Fibroblast of skin of left biceps (primary cell): Measurements from ENCODE around the gene TRABD2B.

Experiments
- DNase-seq, 2 experiments: peaks; one replicate each; pipeline ENCODE4 v3.0.0-alpha.2; 2013; ENCODE audit warnings: low read depth in 2 of 2

TRABD2B gene

DNA sequence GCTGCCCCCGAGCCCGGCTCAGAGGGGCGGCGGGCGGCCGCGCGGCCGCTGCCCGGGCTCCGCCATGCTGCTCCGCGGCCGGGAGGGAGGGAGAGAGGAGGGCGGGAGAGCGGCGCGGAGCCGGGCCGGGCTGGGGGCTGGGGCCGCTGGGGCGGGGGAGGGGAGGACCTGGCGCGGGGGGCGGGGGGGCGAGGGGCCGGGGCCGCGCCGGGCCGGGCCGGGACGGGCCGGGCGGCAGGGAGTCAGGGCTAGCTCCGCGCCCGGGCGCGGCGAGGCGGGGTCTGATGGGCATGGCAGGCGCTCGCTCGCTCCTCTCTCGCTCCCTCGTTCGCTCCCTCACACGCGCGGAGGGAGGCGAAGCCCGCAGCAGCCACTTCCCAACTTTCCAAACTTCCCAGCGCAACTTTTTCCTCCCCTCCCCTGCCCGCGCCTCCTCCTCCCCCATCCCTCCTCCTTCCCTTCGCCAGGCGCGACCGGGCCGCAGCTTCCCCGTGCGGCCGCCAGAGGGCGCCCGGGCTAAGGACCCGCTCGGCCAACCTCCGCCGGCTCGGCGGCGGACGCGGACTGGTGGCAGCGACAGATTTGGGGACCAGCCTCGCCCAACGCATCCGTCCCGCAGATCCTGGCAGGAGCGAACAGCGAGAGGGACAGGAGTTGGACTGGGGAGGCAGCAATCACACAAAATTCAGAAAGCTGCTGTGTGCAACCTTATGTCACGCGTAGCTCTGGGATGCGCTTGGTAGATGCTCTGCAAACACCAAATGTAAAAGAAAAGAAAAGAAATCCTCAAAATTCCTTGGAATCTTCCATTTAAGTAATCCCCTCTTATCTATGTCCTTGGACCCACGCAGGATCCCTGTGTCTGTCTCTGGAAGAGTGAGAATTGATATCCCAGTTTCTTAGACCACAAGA lies at the start of gene TRABD2B:
Gene TRABD2B (minus strand): TSS at position 97 of the 912 bp plus-strand sequence.
- DNase-seq, result peak in 1 of 2 experiments; percentile 43

DNA sequence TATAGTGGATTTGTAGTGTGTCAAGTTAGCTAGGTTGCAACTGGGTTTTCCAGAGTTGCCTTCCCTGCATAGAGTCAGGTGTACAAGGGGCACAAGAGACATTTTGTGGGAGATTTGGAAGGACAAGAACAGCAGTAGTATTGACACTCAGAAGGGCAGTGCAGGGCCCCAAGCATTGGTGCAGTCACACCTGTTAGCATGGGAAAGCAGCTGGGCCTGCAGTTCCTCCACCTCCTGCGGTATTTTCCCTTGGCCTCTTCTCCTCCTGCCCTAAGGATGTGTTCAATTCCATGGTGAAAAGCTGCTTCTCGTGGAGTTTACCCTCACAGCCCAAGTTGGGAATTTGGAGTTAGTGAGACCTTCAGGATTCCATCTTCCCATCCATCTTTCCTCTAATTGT lies 47.1 kb upstream of the TRABD2B start:
- no peak for DNase-seq

DNA sequence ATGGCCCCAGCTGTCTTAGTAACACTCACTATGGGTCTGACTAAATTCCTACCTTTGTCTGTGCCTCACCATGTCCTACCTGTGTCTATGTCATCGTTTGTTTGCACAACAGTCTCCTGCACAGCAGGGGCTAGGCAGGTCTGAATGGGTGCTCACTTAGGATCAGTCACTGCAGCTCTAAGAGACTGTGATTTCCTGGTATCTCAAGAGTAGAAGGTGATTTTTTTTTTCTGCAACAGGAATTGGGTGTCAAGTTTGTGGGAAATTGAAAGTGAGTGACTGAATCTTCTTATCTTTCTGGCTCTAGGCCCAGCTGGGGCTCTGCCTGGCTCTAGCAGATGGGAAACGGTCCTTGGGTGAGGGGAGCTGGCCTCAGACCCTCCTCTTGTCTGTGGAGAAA lies 46.4 kb upstream of the TRABD2B start:
- no peak for DNase-seq

DNA sequence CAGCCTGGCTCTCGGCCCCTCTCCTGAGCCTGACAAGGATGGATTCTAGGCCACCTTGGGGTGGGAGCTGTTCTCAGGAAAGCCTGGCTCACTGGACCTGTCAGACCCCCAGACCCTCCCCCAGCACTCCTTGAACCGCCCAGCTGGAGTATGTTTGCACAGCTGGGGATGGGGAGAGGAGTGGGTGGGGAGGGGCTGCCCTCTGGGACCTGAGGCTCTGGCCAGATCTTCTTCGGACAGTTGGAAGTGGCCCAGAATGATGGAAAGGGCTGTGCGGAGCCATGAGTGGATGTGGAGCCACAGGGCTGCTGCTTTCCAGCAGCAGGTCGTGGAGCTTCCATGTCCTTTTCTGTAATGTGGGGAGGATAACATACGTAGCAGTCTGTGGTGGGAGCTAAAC lies 43.0 kb upstream of the TRABD2B start:
- DNase-seq, result no peak

DNA sequence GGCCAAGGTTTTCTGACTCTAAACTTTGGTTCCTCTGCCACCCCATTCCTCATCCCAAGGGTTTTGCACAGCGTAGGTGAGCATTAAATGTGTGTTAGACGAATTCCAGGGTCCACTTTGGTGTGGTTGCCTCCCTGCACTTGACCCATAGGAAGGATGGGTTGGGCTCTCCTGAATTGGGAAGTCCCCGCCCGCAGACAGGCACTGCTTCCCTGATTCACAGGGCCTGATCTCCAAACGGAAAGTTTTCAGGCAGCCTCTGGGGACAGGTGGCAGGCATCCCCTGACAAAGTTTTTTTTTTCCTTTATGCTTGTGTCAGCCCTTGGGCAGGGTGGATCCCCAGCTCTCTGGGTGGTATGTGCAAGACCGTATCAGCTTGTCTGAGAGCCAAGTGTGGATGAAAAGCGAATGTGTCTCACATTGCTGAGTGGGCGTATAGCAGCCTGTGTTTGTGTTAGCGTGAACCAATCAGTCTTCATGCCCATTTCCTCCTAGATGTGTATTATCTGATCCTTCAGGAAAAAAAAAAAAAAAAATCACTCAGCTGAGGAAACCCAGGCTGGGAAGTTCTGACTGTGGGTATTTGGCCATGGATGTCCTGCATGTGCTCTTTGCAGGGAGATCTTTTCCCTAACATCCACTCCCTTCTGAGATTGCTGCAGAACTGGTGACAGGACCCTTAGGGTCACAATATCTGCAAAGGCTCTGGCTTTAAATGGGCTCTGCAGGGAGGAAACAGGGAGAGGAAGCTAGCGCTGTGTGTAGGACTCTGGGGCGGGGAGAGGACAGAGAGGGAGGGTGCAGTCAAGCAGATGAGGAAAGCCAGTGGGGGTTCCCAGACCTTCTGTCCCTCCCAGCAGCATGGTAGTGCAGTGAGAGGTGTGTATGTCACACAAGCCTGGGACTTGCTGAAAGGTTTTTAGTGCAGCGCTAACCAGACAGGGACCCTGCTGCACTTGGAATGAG lies 42.2 kb upstream of the TRABD2B start:
- DNase-seq, result no peak

DNA sequence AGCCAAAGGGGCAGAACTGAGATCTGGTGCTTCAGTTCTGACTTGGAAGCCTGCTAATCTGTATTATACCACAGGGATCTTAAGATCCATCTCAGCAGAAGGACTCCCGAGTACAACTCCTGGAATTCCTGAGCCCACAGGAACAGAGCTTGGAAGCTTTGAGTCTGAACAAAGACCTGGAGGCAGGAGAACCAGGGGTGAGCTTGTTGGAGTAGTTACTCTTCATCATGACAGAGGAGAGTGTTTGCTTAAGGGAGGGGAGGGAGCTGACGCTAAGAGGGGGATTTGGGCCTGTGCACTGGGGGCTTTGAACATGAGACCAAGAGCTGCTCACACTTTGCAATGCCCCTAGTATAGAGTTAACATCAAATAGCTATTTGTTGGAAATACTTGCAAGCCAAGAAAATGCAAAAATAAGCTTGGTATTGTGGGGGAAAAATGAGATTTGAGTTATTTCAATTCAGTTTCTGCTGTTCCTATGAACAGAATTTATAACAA lies 41.1 kb upstream of the TRABD2B start:
- DNase-seq, result no peak

DNA sequence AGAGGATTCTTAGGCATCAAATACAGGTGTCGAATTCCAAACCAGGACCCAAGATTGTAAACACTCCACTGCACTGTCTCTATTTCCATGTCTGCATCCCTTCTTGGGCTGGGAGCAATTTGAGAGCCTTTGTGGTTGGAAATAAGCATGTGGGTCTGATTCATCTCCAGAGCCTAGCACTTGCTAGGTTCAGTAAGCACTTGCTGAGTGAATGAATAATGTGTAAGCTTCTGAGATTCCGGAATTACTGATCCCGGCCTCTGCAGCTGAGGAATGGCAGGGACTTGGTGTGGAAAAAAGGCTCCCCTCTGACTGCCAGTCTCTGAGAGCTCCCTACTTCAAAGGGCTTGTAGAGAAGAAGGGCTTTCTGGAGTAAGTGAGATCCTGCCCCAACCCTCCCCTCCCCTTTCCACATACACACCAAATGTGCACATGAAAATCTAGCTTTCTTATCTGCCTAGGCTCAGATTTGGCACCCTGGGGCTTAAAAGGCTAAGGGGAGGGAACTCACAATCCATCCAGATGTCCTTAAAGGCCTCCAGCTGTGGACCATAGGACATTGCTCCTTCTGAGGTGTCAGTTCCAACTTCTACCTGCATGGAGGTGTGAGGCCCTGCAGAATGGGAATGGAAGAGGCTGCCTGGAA lies 39.6 kb upstream of the TRABD2B start:
- DNase-seq, result peak; percentile 25 to 26

DNA sequence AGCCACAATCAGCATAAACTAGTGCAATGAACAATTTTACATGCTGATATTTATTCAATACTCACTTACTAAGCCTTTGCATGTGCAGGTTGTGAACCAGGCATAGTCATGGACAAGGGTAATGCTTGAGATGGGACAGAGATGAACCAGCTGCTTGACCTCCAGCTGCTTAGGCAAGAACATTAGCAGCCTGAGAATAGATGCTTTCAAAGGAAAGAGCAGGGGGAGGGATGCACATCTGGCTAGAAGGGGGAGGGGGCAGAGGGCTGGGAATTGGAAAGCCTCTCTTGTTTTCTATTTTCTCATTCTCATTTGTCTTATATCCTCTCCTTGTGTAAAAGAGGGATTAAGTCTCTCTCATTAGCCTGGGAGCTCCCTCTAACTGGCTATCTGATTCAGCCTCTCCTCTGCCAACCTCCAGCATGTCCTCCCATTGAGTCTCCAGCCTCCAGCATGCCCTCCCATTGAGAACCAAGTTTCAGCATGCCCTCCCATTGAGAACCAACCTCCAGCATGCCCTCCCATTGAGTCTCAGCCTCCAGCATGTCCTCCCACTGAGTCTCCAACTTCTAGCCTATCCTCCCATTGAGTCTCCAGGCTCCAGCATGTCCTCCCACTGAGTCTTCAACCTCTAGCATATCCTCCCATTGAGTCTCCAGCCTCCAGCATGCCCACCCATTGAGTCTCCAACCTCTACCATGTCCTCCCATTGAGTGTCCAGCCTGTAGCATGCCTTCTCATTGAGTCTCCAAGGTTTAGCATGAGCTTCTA lies 38.4 kb upstream of the TRABD2B start:
- no peak for DNase-seq

DNA sequence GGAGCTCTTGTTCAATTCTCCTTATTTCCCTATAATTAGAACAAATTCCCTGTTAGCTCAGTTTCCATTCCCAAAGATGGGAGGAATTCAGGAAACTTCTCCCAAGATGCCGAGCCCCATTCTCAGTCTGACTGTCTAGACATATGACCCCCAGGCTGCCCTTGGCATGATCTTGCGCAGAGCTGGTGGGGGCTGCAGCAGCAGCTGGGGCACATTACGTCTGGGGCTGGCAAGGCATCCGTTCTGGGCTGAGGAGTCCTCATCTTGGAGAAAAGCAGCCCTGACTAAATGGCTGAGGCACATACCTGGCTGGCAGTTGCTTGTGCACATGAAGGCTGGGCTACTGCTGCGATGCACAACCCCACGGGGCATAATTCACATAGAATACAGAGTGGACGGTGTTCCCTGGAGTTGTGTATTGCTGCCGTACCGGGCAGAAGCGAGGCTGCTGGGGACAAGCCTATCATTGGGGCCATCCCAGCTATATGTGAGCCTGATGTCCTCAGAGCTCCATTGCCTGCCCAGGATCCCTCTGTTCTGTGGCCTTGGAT lies 36.4 kb upstream of the TRABD2B start:
- DNase-seq, result no peak

DNA sequence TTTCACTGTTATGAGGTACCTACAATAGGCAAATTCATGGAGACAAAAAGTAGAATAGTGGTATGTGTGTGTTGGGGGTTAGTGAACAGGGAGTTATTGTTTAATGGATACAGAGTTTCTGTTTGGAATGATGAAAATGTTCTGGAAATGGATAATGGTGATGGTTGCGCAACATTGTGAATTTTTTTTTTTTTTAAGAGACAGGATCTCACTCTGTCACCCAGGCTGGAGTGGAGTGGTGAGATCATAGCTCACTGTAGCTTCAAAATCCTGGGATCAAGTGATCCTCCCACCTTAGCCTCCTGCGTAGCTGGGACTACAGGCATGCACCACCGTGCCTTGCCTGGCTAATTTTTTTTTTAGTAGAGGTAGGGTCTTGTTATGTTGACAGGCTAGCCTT lies 34.5 kb upstream of the TRABD2B start:
- no peak for DNase-seq

DNA sequence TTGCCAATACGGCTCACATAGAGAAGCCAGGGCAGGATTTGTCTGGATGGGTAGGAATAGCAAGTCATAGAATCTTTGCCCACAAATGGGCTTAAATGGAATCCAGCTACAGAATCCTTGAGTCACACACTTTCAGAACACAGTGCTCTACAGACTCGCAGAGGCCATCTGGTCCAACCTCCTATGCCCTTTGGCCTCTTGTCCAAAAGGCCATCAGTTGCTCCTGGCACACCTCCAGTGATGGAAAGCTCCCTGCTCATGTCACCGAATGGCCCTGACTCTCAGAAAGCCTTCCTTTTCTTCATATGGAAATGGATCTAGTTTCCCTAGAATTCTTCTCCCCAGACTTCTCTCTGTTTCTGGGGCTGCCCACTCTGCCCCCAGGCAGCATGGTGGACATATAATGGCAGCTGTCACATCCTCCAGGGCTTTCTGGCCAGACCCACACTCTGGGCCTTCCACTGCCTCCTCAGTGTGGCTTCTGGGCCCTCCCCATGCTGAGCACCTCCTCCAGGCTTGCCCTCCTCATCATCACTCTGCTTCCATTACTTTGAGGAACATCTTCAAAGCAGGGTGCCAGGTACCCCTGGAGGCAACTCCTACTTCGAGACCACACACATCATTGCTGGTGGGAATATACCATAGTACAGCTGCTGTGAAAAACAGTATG lies 33.6 kb upstream of the TRABD2B start:
- DNase-seq, result no peak

DNA sequence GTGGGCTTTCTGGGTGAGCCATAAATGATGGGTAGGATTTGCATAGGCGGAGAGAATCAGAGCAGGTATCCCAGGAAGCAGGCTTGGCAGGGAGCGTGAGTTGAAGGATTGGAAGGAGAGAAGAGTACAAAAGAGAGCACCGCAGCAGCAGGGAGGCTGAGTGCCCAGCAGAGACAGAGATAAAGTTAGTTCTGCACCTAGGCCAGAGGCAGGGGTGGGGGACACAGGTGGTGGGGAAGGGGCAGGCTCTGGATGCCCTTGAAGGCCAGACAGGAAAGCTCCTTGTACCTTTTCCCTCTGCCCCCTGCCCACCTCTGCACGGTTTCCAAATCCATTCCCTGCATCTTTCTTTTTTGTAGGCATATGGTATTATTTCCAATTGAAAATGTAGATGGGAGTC lies 33.0 kb upstream of the TRABD2B start:
- no peak for DNase-seq

DNA sequence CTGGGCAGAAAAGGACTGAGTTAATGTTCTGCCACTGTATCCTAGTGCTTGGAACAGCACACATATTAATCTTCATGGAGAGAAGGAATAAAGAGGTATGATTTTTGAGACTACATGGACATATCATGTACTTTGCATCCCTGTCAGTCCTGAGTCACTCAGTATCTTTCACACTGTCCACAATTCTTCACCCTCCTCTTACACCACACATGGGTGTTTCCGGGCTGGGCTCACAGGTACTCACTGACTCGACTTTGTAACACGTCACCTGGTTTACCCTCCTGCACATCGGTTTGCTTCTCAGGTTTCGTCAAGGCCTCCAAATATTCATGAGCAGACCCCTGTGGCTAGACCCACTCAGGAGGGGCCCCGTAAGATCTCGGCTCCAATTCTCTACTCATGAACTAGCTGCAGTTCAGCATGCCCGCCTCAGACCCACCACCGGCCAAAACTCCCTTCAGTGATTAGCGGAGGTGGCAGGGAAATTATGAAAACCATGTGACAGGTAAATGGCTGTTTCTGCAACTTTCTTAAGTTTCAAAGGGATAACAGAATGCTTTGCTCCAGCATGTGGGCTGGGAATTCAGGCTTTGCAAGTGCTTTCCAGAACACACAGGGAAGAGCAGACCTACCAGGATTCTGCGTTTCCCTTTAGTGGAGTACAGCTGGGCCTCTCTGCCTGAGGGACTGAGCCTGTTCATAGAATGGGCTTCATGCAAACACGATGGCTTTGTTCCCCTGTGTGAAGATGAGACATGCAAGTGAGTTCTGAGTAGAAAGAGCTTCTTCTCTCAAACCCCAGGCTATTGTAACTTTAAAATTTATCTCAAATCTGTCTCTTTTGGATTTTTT lies 31.3 kb upstream of the TRABD2B start:
- no peak for DNase-seq

DNA sequence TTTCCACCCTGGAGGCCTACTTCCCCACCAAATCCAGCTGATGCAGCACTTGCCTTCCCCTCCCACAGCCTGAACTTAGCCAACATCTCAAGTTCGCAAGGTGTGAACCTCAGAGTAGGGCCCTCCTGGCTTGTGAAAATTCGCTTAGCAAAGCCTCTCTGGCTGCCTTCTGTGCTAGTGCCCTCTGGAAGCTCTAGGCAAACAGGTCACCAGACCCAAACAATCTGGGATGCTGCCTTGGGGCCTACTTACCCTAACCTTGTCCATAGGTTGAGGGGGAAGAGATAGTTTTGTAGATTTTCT lies 30.3 kb upstream of the TRABD2B start:
- no peak for DNase-seq

DNA sequence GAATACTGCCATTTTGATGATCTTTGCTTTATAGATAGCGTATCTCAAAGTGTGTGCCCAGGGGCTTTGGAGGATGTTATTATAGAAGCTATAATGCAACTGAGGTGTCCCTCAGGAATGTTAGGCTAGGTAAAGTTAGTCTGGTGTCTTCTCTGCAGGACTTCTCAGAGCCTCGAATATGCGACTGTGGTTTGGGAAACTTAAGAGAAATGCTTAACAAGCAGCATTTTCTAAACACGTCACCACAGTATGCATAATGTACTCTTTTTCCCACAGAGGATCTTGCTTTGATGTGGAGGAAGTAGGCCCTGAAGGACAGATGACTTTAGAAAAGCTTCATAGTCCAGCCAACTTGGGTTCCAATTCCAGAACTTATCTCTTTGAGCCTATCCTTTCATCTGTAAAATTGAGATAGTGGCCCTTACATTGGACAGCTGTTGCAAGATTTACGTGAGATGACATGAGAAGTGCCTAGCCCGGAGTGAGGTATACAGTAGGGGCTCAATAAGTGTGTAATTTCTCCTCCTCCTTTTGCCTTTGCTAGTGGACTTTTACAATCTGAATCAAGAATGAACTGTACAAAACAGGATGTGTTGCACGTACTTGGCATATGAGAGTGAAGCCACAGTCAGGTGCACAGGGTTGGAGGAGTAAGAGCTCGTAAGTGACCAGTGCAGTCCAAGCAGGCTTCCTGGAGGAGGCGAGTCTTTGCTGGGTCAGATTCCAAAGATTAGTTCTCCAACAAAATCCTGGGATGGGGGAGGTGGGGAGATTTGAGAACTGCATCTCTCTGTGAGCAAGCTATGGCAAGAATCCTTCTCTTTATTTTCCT lies 29.7 kb upstream of the TRABD2B start:
- no peak for DNase-seq

DNA sequence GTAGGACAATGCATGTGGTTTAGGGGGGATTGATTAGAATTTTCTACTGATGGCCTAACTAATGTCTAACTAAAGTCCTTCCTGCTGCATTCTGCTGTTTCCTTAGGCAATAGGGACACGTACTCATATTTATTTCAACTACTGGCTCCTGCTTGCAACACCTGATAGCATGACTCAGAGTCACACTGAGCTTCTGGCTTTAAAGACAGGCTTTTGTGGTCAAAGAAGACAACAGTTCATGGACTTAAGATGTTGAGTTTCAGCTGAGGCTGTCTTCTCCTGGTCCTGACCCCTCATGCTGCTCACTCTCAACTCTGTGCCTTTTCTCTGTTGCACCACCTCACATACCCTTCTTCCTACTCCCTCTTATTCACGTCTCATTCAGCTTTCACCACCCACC lies 29.1 kb upstream of the TRABD2B start:
- DNase-seq, result no peak

DNA sequence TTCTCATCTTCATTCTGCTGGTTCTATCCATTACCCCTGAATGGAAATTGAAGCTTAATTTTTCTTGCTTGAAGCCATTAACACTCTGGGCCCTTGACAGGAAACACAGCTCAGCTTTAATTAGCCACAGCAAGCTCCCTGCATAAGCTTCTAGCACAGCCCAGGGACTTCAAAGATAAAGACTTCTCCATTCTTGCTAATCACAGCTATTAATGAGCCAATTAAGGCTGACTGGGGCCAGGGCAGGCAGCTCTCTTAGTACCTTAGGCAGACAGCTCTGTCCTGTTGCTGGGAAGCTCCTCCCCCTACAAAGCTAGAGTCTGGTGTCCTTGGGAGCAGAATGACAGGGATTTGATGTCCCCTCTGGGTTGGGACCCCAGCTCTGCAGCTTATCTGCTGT lies 27.9 kb upstream of the TRABD2B start:
- DNase-seq, result no peak

DNA sequence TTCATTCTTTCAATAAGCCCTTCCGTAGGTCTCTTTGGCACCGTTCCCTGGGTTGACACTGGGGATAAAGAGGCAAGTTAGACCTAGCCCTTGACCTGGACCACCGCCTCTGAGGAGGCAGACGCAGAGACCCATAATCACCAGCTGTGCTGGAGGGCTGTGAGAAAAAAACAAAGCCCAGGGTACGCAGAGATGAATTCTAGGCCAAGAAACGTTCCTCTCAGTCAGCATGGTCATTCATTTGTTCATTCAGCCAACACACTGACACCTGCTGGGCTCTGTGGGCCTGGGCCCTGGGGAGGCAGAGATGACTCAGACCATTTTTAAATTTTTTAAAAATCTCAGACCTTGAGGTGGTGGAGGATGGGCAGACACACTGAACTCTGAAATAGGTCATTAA lies 26.3 kb upstream of the TRABD2B start:
- no peak for DNase-seq

DNA sequence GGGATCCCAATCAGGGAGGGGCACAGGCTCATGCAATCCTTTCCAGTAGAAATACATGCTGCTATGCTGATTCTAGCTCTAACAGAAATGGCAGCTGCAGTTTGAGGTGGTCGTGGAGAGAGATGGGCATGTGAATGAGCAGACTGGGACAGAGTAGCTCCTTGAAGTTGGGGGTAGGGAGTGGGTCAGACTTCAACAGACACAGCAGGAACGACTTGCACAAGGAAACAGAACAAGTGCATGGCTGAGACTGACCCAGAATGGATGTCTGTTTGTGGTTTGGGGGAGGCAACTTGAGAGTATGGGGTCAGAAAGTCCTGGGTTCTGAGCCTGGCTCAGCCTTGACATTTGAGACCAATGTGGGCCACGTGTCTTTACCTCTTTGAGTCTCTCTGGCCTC lies 25.1 kb upstream of the TRABD2B start:
- no peak for DNase-seq
